HG02885 (cell line): ENCODE results near the gene N4BP2.

ENCODE experiments used
- ATAC-seq: cut with Tn5 transposase; IDR thresholded peaks from one replicate; pipeline ENCODE4 v1.9.1; 2021; ENCODE audit warnings: mild to moderate bottlenecking; ENCODE audit not compliant: unreplicated experiment, poor library complexity

N4BP2 gene

GRCh38 chr4:40190019-40190418, 133.4 kb downstream of the N4BP2 start:
- ATAC-seq, result no peak

GRCh38 chr4:40190465-40190864, 133.8 kb downstream of the N4BP2 start:
- ATAC-seq, result no peak

GRCh38 chr4:40190880-40191815, 134.5 kb downstream of the N4BP2 start:
- ATAC-seq, result no peak

GRCh38 chr4:40192114-40193015, 135.7 kb downstream of the N4BP2 start:
- ATAC-seq, result peak; percentile 33

GRCh38 chr4:40193016-40193571, 136.4 kb downstream of the N4BP2 start:
- peak; percentile 43 for ATAC-seq

GRCh38 chr4:40193578-40193977, 136.9 kb downstream of the N4BP2 start:
- no peak for ATAC-seq

GRCh38 chr4:40194602-40195161, 138.0 kb downstream of the N4BP2 start:
- ATAC-seq, result no peak

- ATAC-seq, result no peak
Measured at GRCh38 chr4:40195182-40196177, 138.8 kb downstream of the N4BP2 start.

- ATAC-seq, result no peak
Measured at GRCh38 chr4:40196272-40196671, 139.6 kb downstream of the N4BP2 start.

GRCh38 chr4:40196724-40197281, 140.2 kb downstream of the N4BP2 start, which contains the start of gene RHOH:
Gene RHOH, plus strand, starts transcription at chr4:40197031. Its CDS starts 46,356 bp downstream, at chr4:40243387.
- peak; percentile 23 for ATAC-seq

- no peak for ATAC-seq
Measured at GRCh38 chr4:40197879-40198689, 141.4 kb downstream of the N4BP2 start.

- ATAC-seq, result no peak
Measured at GRCh38 chr4:40199179-40199670, 142.6 kb downstream of the N4BP2 start.

GRCh38 chr4:40199999-40200874, 143.6 kb downstream of the N4BP2 start:
- ATAC-seq, result peak; percentile 70

- ATAC-seq, result no peak
Measured at GRCh38 chr4:40200875-40201801, 144.5 kb downstream of the N4BP2 start.

- ATAC-seq, result no peak
Measured at GRCh38 chr4:40201898-40202297, 145.2 kb downstream of the N4BP2 start.

- ATAC-seq, result no peak
Measured at GRCh38 chr4:40202474-40202873, 145.8 kb downstream of the N4BP2 start.
